ENCODE measurements around the gene HAS3.

- TF ChIP-seq, protein P1, sequence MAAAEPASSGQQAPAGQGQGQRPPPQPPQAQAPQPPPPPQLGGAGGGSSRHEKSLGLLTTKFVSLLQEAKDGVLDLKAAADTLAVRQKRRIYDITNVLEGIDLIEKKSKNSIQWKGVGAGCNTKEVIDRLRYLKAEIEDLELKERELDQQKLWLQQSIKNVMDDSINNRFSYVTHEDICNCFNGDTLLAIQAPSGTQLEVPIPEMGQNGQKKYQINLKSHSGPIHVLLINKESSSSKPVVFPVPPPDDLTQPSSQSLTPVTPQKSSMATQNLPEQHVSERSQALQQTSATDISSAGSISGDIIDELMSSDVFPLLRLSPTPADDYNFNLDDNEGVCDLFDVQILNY (CRISPR knock-in tag; IDR thresholded peaks at IDR 0.05), result no peak
- TF ChIP-seq RELA (CRISPR knock-in tag; IDR thresholded peaks at IDR 0.05; ENCODE audit: borderline replicate concordance), result no peak
Measured at GRCh38 chr16:69093974-69094373, 11.5 kb upstream of the HAS3 start.
